GM10248 (cell line): ENCODE data around the gene TRIM9.

Experiments
- CTCF ChIA-PET: fragments of 300-600 bp; sonication (Branson Sonifier 250); formaldehyde crosslinking; extraction: SDS; loops from one replicate; lab custom pipeline; 2021; ENCODE audit warnings: antibody characterized with exemption; lab: Yijun Ruan, JAX
- POLR2A ChIA-PET: fragments of 350-650 bp; sonication (Branson Sonifier 250); formaldehyde crosslinking; extraction: SDS; loops from one replicate; lab custom pipeline; 2020; ENCODE audit warnings: antibody characterized with exemption; lab: Yijun Ruan, JAX
- DNase-seq: peaks from one replicate; pipeline ENCODE4 v3.0.0; 2012; ENCODE audit errors: extremely low spot score
- CTCF ChIP-seq: IDR thresholded peaks from 2 replicates; pipeline ENCODE4 v1.5.1; 2012; ENCODE audit warnings: mild to moderate bottlenecking, low read depth; ENCODE audit errors: extremely low read depth, missing control alignments, control extremely low read depth

Gene TRIM9

GRCh38 chr14:51086044-51086443, 8.9 kb downstream of the TRIM9 start:
- no peak for TF ChIP-seq CTCF
- ChIA-PET CTCF (interaction anchor here (1.8 kb wide), 1 partner anchor 39 kb away, joined by 4 read pairs; no protein-coding TSS in a partner anchor), POLR2A (no interaction called here)
- no peak for DNase-seq

GRCh38 chr14:51084962-51085361, 9.9 kb downstream of the TRIM9 start:
- TF ChIP-seq CTCF: no peak
- ChIA-PET POLR2A (no interaction called here), CTCF (interaction anchor here (1.8 kb wide), 1 partner anchor 37 kb away, joined by 4 read pairs; no protein-coding TSS in a partner anchor)
- DNase-seq: no peak

- ChIA-PET POLR2A (no interaction called here), CTCF (interaction anchor here (1.4 to 1.8 kb wide), 2 partner anchors 16 to 37 kb away, joined by 3 to 4 read pairs; no protein-coding TSS in a partner anchor)
- TF ChIP-seq CTCF: no peak
- no peak for DNase-seq
Observed at GRCh38 chr14:51084507-51084906, 10.4 kb downstream of the TRIM9 start.

GRCh38 chr14:51082349-51082748, 12.6 kb downstream of the TRIM9 start:
- POLR2A ChIA-PET: no interaction called here
- TF ChIP-seq CTCF: no peak
- no peak for DNase-seq
- CTCF ChIA-PET: no interaction called here

GRCh38 chr14:51081712-51082111, 13.2 kb downstream of the TRIM9 start:
- ChIA-PET POLR2A (no interaction called here), CTCF (no interaction called here)
- DNase-seq: no peak
- no peak for TF ChIP-seq CTCF

- TF ChIP-seq CTCF: no peak
- CTCF ChIA-PET: no interaction called here
- POLR2A ChIA-PET: no interaction called here
- no peak for DNase-seq
Observed at GRCh38 chr14:51081209-51081608, 13.7 kb downstream of the TRIM9 start.
